ENCODE measurements around the gene TFF2.

Gene TFF2

GRCh38 chr21:42306366-42307035 lies 44.3 kb downstream of the TFF2 start:
- no peaks in the 10 kb centered on the region for H3K9me3 Mint-ChIP-seq
- DNase-seq = no peak
- ATAC-seq = no peak
- H3K27me3 Mint-ChIP-seq = peaks cover 5% of the 10 kb centered on the region
- H3K36me3 Mint-ChIP-seq (ENCODE audit: low read depth) = no peaks in the 10 kb centered on the region
- no peak overlapping the region for H3K4me3 Mint-ChIP-seq
- H3K27ac Mint-ChIP-seq = no peak overlapping the region
- H3K4me1 Mint-ChIP-seq = peaks cover 5% of the 10 kb centered on the region

- Mint-ChIP-seq H3K4me3 (no peak overlapping the region), H3K9me3 (no peaks in the 10 kb centered on the region), H3K4me1 (peaks cover 5% of the 10 kb centered on the region), H3K27me3 (peaks cover 5% of the 10 kb centered on the region), H3K36me3 (ENCODE audit: low read depth) (no peaks in the 10 kb centered on the region), H3K27ac (no peak overlapping the region)
- no peak for DNase-seq
- no peak for ATAC-seq
These were observed 45.1 kb downstream of the TFF2 start for GRCh38 chr21:42305707-42306147.

- Mint-ChIP-seq H3K9me3 (no peaks in the 10 kb centered on the region), H3K36me3 (ENCODE audit: low read depth) (no peaks in the 10 kb centered on the region), H3K4me1 (peaks cover 5% of the 10 kb centered on the region), H3K27ac (no peak overlapping the region), H3K4me3 (no peak overlapping the region), H3K27me3 (peaks cover 5% of the 10 kb centered on the region)
- ATAC-seq (no peak), DNase-seq (no peak)
These were observed 46.0 kb downstream of the TFF2 start for GRCh38 chr21:42304556-42305454.

GRCh38 chr21:42303443-42303842 lies 47.4 kb downstream of the TFF2 start:
- no peak for ATAC-seq
- Mint-ChIP-seq H3K4me3 (no peak overlapping the region), H3K36me3 (ENCODE audit: low read depth) (no peaks in the 10 kb centered on the region), H3K27me3 (peaks cover 2% of the 10 kb centered on the region), H3K4me1 (peaks cover 7% of the 10 kb centered on the region), H3K27ac (no peak overlapping the region), H3K9me3 (no peaks in the 10 kb centered on the region)
- DNase-seq = no peak

GRCh38 chr21:42302794-42303193 lies 48.0 kb downstream of the TFF2 start:
- H3K27ac Mint-ChIP-seq = no peak overlapping the region
- no peak for ATAC-seq

GRCh38 chr21:42302076-42302650 lies 48.6 kb downstream of the TFF2 start:
- peaks cover 2% of the 10 kb centered on the region for H3K27me3 Mint-ChIP-seq
- peaks cover 7% of the 10 kb centered on the region for H3K4me1 Mint-ChIP-seq
- no peaks in the 10 kb centered on the region for H3K36me3 Mint-ChIP-seq (ENCODE audit: low read depth)
- DNase-seq (no peak), ATAC-seq (no peak)
- no peak overlapping the region for H3K27ac Mint-ChIP-seq
- H3K4me3 Mint-ChIP-seq = no peak overlapping the region
- H3K9me3 Mint-ChIP-seq = no peaks in the 10 kb centered on the region

More at GRCh38 chr21:42302794-42303193, 48.0 kb downstream of the TFF2 start:
- H3K27me3 Mint-ChIP-seq = peaks cover 2% of the 10 kb centered on the region
- no peaks in the 10 kb centered on the region for H3K36me3 Mint-ChIP-seq (ENCODE audit: low read depth)
- H3K4me3 Mint-ChIP-seq = no peak overlapping the region
- DNase-seq = no peak
- no peaks in the 10 kb centered on the region for H3K9me3 Mint-ChIP-seq
- peaks cover 7% of the 10 kb centered on the region for H3K4me1 Mint-ChIP-seq

- H3K27ac Mint-ChIP-seq = no peak overlapping the region
- ATAC-seq (no peak), DNase-seq (no peak)
- H3K4me3 Mint-ChIP-seq = no peak overlapping the region
- no peaks in the 10 kb centered on the region for H3K27me3 Mint-ChIP-seq
- H3K9me3 Mint-ChIP-seq = no peaks in the 10 kb centered on the region
- H3K4me1 Mint-ChIP-seq = peaks cover 5% of the 10 kb centered on the region
- no peaks in the 10 kb centered on the region for H3K36me3 Mint-ChIP-seq (ENCODE audit: low read depth)
These were observed 49.3 kb downstream of the TFF2 start for GRCh38 chr21:42301371-42302075.

GRCh38 chr21:42300956-42301355 lies 49.8 kb downstream of the TFF2 start:
- Mint-ChIP-seq H3K36me3 (ENCODE audit: low read depth) (no peaks in the 10 kb centered on the region), H3K27ac (no peak overlapping the region), H3K4me1 (peaks cover 5% of the 10 kb centered on the region), H3K4me3 (no peak overlapping the region), H3K9me3 (no peaks in the 10 kb centered on the region), H3K27me3 (no peaks in the 10 kb centered on the region)
- no peak for DNase-seq
- ATAC-seq = no peak

- DNase-seq (no peak), ATAC-seq (no peak)
- Mint-ChIP-seq H3K9me3 (no peaks in the 10 kb centered on the region), H3K27me3 (no peaks in the 10 kb centered on the region), H3K4me3 (no peak overlapping the region), H3K4me1 (peaks cover 5% of the 10 kb centered on the region), H3K36me3 (ENCODE audit: low read depth) (peaks cover 2% of the 10 kb centered on the region), H3K27ac (no peak overlapping the region)
These were observed 50.7 kb downstream of the TFF2 start for GRCh38 chr21:42300045-42300583.

- Mint-ChIP-seq H3K36me3 (ENCODE audit: low read depth) (peaks cover 4% of the 10 kb centered on the region), H3K27ac (no peak overlapping the region), H3K9me3 (no peaks in the 10 kb centered on the region), H3K4me3 (no peak overlapping the region), H3K4me1 (peaks cover 5% of the 10 kb centered on the region), H3K27me3 (no peaks in the 10 kb centered on the region)
- peak; percentile 68 for ATAC-seq
- DNase-seq = no peak
These were observed 51.3 kb downstream of the TFF2 start for GRCh38 chr21:42299324-42300044.

- H3K27ac Mint-ChIP-seq = no peak overlapping the region
- H3K4me1 Mint-ChIP-seq = peaks cover 5% of the 10 kb centered on the region
- H3K36me3 Mint-ChIP-seq (ENCODE audit: low read depth) = peaks cover 4% of the 10 kb centered on the region
- no peaks in the 10 kb centered on the region for H3K27me3 Mint-ChIP-seq
- H3K4me3 Mint-ChIP-seq = no peak overlapping the region
- DNase-seq (no peak), ATAC-seq (no peak)
- no peaks in the 10 kb centered on the region for H3K9me3 Mint-ChIP-seq
These were observed 52.1 kb downstream of the TFF2 start for GRCh38 chr21:42298657-42299056.

- Mint-ChIP-seq H3K27me3 (no peaks in the 10 kb centered on the region), H3K36me3 (ENCODE audit: low read depth) (peaks cover 4% of the 10 kb centered on the region), H3K4me1 (peaks cover 5% of the 10 kb centered on the region), H3K27ac (no peak overlapping the region), H3K4me3 (no peak overlapping the region), H3K9me3 (no peaks in the 10 kb centered on the region)
- DNase-seq (no peak), ATAC-seq (no peak)
These were observed 52.6 kb downstream of the TFF2 start for GRCh38 chr21:42298237-42298636.

- Mint-ChIP-seq H3K36me3 (ENCODE audit: low read depth) (peaks cover 4% of the 10 kb centered on the region), H3K4me1 (peaks cover 5% of the 10 kb centered on the region), H3K9me3 (no peaks in the 10 kb centered on the region), H3K4me3 (no peak overlapping the region), H3K27me3 (no peaks in the 10 kb centered on the region), H3K27ac (no peak overlapping the region)
- DNase-seq = no peak
- ATAC-seq = no peak
These were observed 53.4 kb downstream of the TFF2 start for GRCh38 chr21:42297377-42297776.

GRCh38 chr21:42296501-42296900 lies 54.3 kb downstream of the TFF2 start:
- DNase-seq (no peak), ATAC-seq (no peak)
- Mint-ChIP-seq H3K4me1 (peaks cover 5% of the 10 kb centered on the region), H3K4me3 (no peak overlapping the region), H3K27ac (no peak overlapping the region), H3K36me3 (ENCODE audit: low read depth) (peaks cover 4% of the 10 kb centered on the region), H3K27me3 (no peaks in the 10 kb centered on the region), H3K9me3 (no peaks in the 10 kb centered on the region)

Measured in activated naive CD8-positive, alpha-beta T cell treated with anti-CD3 and anti-CD28 coated beads, Interleukin-2, amount 50 U/mL, for 24 hours (primary cell).